PC-3 (cell line): Measurements from ENCODE around the gene PCDHB6.

ENCODE experiments used
- CTCF ChIP-seq: fragments of 300-600 bp; sonication (generic); conservative IDR thresholded peaks from 2 replicates; pipeline ENCODE4 v1.5.1; 2017; ENCODE audit warnings: antibody characterized with exemption, low read depth, mild to moderate bottlenecking, low read length
- EZH2phosphoT487 ChIP-seq: fragments of 300-600 bp; sonication (generic); IDR thresholded peaks from 2 replicates; pipeline ENCODE4 v1.6.1; 2018; ENCODE audit warnings: mild to moderate bottlenecking, antibody characterized with exemption, low read length, borderline replicate concordance

GRCh38 chr5:141149812-141150211 is at the start of gene PCDHB6:
- TF ChIP-seq CTCF (no peak), EZH2phosphoT487 (no peak)
